Suppressor macrophage treated with lipopolysaccharide for 1 hour (primary cell): ENCODE results near the gene ANO8.

Experiments
- DNase-seq, 3 donors: peaks; one replicate each; pipeline ENCODE4 v3.0.0-alpha.2; 2020 to 2022

The ANO8 gene

GRCh38 chr19:17347361-17347760 lies 12.7 kb upstream of the ANO8 start:
- DNase-seq, result peak in 2 of 3 donors; percentile 42 to 62

GRCh38 chr19:17346109-17346671 lies 11.5 kb upstream of the ANO8 start:
- peak; percentile 79 to 88 (median 86) for DNase-seq

GRCh38 chr19:17341845-17342244 lies 7.2 kb upstream of the ANO8 start:
- no peak for DNase-seq

- no peak for DNase-seq
Measured at GRCh38 chr19:17341386-17341785, 6.7 kb upstream of the ANO8 start.

GRCh38 chr19:17340871-17341357 lies 6.3 kb upstream of the ANO8 start:
- DNase-seq, result peak in 2 of 3 donors; percentile 44 to 46

GRCh38 chr19:17340302-17340870 lies 5.7 kb upstream of the ANO8 start:
- DNase-seq, result peak in 1 of 3 donors; percentile 55

- DNase-seq, result peak in 1 of 3 donors; percentile 30
Measured at GRCh38 chr19:17339088-17339741, 4.6 kb upstream of the ANO8 start.

GRCh38 chr19:17338433-17339078 lies 3.9 kb upstream of the ANO8 start:
- DNase-seq, result no peak

- peak in 1 of 3 donors; percentile 45 for DNase-seq
Measured at GRCh38 chr19:17337675-17338432, 3.2 kb upstream of the ANO8 start.

GRCh38 chr19:17336872-17337674 lies 2.4 kb upstream of the ANO8 start, which contains the start of gene GTPBP3:
Gene GTPBP3 (plus strand): TSS chr19:17337553. CDS start chr19:17337612, 59 bp downstream.
- DNase-seq, result peak; percentile 97 to 99 (median 98)

GRCh38 chr19:17335575-17335974 lies 920 bp upstream of the ANO8 start:
- DNase-seq, result no peak

GRCh38 chr19:17333611-17334413 lies 843 bp downstream of the ANO8 start:
- DNase-seq, result peak; percentile 85 to 87 (median 85)

GRCh38 chr19:17332677-17333581 lies 1.7 kb downstream of the ANO8 start:
- peak; percentile 56 to 71 (median 67) for DNase-seq

- no peak for DNase-seq
Measured at GRCh38 chr19:17332360-17332676, 2.3 kb downstream of the ANO8 start.

- DNase-seq, result no peak
Measured at GRCh38 chr19:17331045-17331558, 3.6 kb downstream of the ANO8 start.

- DNase-seq, result no peak
Measured at GRCh38 chr19:17330262-17331044, 4.2 kb downstream of the ANO8 start.

- DNase-seq, result peak in 1 of 3 donors; percentile 22
Measured at GRCh38 chr19:17329366-17330261, 5.0 kb downstream of the ANO8 start.
